Stomach smooth muscle (tissue), 2 donors: ENCODE measurements around the gene AGER.
A peak's percentile ranks its signal among the peaks of the same experiment; 100 is the strongest.

ENCODE experiments used
- H3K27ac ChIP-seq: one replicate; pipeline ENCODE4 v1.7.0; 2013; ENCODE audit warnings: mild to moderate bottlenecking, low read length, inconsistent platforms
- H3K27me3 ChIP-seq, 2 donors: one replicate each; pipeline ENCODE4 v1.7.0; 2013; ENCODE audit warnings: low read length in 2 of 2; ENCODE audit not compliant: insufficient read depth in 2 of 2, control insufficient read depth in 1 of 2
- H3K36me3 ChIP-seq, 2 donors: one replicate each; pipeline ENCODE4 v1.7.0; 2013; ENCODE audit warnings: low read length in 2 of 2; ENCODE audit not compliant: control insufficient read depth in 2 of 2, insufficient read depth in 2 of 2
- H3K4me1 ChIP-seq: one replicate; pipeline ENCODE4 v1.7.0; 2013; ENCODE audit warnings: low read length; ENCODE audit not compliant: control insufficient read depth, insufficient read depth
- H3K4me3 ChIP-seq, 2 donors: one replicate each; pipeline ENCODE4 v1.7.0; 2013; ENCODE audit warnings: low read length in 2 of 2
- H3K9ac ChIP-seq, 2 donors: one replicate each; pipeline ENCODE4 v1.7.0; 2013; ENCODE audit warnings: low read length in 2 of 2, mild to moderate bottlenecking in 1 of 2
- H3K9me3 ChIP-seq, 2 donors: one replicate each; pipeline ENCODE4 v1.7.0; 2013; ENCODE audit warnings: low read length in 2 of 2; ENCODE audit not compliant: control insufficient read depth in 2 of 2
- donor health status: healthy.
- donor health status: Pancreatic carcinoma.

AGER gene

DNA sequence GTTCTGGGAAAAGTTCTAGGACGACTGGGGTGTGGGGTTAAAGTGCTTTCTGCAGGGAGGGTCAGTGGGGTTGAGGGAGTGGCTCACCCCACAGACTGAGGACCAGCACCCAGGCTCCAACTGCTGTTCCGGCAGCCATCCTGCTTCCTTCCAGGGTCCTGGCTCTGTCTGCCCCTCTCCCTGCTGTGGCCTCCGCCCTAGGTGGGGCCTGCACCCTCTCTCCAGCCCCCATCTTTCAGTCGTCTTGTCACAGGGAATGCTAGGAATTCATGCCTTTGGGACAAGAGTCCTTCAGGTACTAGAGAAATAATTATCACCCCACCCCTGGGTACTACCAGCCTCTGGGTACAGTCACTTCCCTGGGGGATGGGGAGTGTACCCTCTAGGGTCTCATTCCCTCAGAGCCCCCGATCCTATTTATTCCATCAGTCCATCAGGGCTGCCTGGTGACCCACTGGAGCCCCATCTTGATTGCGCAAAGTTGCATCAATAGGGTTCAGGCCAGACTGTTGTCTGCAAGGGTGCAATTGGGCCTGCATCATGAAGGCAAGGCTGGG is at the start of gene AGER:
TSS of gene AGER (minus strand) at position 170 of the 557 bp plus-strand sequence. CDS start at position 139, 31 bp downstream.
- Histone ChIP-seq H3K4me3 (no peak within 1 kb of the TSS), H3K27ac (peak within 1 kb of the TSS; percentile 60), H3K36me3 (peaks cover 26 to 31% of the 10 kb centered on the region in 2 donors), H3K4me1 (peaks cover 49% of the 10 kb centered on the region), H3K9ac (peak within 1 kb of the TSS; percentile 5 to 22), H3K27me3 (no peaks in the 10 kb centered on the region), H3K9me3 (no peaks in the 10 kb centered on the region)

DNA sequence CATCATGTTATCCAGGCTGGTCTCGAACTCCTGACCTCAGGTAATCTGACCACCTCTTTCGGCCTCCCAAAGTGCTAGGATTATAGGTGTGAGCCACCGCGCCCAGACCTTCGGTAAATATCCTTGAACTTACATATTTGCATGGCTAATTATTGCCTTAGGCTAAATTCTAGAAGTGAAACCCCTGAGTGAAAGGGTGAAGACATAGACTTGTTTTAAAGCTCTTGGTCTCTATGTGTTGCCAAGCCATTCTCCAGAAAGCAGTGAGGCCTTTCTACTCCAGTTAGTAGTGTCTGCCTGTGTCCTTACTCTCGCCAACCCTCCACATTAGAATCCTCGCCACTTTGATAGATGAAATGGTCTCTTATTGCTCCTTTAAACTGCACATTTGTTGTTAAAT is 42.4 kb upstream of the AGER start:
- Histone ChIP-seq H3K27ac (no peak overlapping the region), H3K36me3 (no peaks in the 10 kb centered on the region), H3K9me3 (no peaks in the 10 kb centered on the region), H3K9ac (no peak overlapping the region), H3K4me1 (no peaks in the 10 kb centered on the region), H3K27me3 (peaks cover 0 to 2% of the 10 kb centered on the region in 2 donors), H3K4me3 (no peak overlapping the region)

DNA sequence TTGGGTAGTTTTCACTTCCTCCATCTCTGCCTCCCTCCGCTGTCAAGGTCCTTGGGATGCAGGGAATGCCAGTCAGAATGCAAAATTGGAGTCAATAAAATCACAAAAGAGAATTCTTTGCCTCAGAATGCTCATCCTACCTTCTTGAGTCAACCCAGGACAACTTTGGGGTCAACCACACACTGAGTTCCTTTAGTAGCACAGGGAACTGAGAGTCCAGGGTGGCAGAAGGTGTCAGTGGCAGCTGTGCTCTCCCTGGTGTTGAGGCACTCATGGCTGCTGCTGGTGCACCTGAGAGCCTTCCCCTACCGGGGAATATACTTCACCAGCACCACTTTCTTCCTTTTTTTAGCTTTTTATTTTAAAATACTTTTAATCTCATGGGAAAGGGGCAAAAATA is 40.6 kb upstream of the AGER start:
- Histone ChIP-seq H3K9me3 (no peaks in the 10 kb centered on the region), H3K4me3 (no peak overlapping the region), H3K9ac (no peak overlapping the region), H3K36me3 (no peaks in the 10 kb centered on the region), H3K27ac (no peak overlapping the region), H3K4me1 (no peaks in the 10 kb centered on the region), H3K27me3 (peaks cover 0 to 4% of the 10 kb centered on the region in 2 donors)

DNA sequence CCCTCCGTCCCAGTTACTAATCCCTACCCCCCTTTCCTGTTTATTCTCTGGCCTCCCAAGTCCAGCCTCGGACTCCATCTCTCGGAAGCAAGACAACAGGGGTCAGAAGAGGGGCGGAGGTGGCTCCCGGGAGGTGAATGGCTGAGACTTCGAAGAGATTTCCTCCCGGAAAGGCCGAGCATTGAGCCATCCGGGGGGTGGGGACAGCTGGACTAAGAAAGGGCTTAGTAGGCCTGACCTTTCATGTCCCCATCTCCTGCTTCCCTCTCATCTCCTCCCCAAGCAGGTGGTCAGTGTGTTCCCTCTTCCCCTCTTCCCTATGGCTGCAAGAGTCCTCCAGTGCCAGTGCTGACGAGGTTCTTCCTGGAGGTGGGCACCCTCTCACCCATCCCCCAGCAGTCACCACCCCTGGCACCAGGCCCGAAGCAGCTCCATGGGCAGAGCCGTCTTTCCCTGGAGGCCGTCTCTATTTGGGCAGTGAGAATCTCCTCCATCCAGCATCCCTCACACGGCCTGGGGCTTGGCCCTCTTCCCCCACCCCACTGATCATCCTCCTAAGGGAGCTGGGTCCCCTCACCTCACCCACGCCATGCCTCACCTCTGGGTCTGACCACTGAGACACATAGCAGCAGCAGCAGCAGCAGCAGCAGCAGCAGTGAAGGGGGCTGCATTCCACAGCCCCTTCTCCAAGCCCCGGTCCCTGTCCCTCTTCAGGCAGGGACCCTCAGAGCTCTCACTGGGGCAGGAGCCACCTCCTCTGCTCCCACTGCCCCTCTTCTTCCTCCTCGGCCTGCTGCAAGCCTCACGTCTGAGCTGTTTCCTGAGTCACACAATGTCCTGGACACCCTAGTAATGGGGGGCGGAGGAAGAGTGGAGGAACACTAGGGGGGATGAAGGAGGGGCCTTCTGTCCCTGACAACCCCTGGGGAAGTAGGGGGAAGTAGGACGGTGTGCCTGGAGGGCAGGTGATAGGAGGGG is 39.5 kb upstream of the AGER start, which contains the start of gene NOTCH4:
TSS of gene NOTCH4 (minus strand) at position 810 of the 978 bp plus-strand sequence. CDS start at position 671, 139 bp downstream.
- no peak within 1 kb of the TSS for H3K9ac ChIP-seq
- H3K27ac ChIP-seq, result no peak within 1 kb of the TSS
- H3K27me3 ChIP-seq, result peaks cover 0 to 4% of the 10 kb centered on the region in 2 donors
- no peaks in the 10 kb centered on the region for H3K9me3 ChIP-seq
- no peaks in the 10 kb centered on the region for H3K36me3 ChIP-seq
- H3K4me3 ChIP-seq, result no peak within 1 kb of the TSS
- H3K4me1 ChIP-seq, result no peaks in the 10 kb centered on the region

DNA sequence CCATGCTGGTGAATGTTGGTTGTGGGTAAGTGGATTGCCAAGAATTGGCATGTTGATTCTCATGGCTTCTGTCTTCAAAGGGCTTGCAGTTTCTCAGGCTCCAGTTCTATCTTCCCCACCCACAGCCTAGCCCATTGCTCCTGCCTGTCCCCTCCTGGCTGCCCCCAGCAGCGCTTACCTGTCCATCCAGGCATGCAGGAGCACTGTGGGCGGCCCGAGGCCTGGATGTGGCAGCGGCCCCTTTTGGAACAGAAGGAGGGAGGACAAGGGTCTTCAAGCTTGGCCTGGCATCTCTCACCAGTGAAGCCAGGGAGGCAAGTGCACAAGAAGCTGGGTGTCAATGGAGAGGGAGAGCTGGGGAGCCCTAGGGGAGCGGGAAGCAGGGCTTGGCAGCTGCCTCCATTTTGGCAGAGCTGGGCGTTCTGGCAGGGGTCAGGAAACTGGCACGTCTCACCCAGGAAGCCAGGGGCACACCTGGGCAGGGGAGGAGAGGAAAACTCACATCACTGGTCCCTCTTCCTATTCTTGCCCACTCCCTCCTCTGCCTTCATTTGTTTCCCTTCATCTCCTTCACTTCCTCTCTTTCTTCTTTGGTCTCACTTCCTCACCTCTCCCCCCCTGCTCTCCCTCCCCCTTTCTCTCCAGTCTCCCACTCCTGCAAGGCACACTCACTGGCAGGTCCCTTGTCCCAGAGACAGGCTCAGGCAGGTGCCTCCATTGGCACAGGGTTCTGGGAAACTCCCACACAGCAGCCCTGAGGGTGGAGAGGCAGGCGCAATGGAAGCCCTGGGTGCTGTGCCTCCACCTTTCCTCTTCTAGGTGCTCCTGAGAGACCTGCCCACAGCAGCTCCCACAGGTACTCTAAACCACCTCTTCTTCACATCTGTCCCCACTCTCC is 38.5 kb upstream of the AGER start:
- no peaks in the 10 kb centered on the region for H3K4me1 ChIP-seq

DNA sequence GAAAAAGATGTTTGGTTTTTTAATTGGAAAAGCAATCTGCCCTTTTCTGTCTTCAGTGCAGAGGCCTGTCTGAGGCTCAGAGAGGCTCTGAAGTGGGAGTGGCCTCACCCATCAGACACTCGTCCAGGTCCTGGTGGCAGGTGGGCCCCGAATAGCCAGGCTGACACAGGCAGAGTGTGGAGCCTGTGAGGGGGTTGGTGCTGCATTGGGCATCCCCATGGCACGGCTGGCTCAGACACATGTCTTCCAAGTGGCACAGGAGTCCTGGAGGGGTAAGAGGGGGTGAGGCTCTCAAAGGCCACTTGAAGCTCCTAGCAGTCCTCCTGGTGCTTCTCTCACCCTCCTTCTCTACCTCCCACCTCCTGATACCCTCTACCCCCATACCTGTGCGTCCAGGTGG is 36.0 kb upstream of the AGER start:
- Histone ChIP-seq H3K9ac (no peak overlapping the region), H3K27ac (no peak overlapping the region), H3K27me3 (peaks cover 0 to 4% of the 10 kb centered on the region in 2 donors), H3K9me3 (no peaks in the 10 kb centered on the region), H3K36me3 (no peaks in the 10 kb centered on the region), H3K4me3 (no peak overlapping the region), H3K4me1 (no peaks in the 10 kb centered on the region)

More for the DNA sequence above, 38.5 kb upstream of the AGER start:
- Histone ChIP-seq H3K9ac (no peak overlapping the region), H3K27me3 (peaks cover 0 to 4% of the 10 kb centered on the region in 2 donors), H3K4me3 (no peak overlapping the region), H3K27ac (no peak overlapping the region), H3K36me3 (no peaks in the 10 kb centered on the region), H3K9me3 (no peaks in the 10 kb centered on the region)

DNA sequence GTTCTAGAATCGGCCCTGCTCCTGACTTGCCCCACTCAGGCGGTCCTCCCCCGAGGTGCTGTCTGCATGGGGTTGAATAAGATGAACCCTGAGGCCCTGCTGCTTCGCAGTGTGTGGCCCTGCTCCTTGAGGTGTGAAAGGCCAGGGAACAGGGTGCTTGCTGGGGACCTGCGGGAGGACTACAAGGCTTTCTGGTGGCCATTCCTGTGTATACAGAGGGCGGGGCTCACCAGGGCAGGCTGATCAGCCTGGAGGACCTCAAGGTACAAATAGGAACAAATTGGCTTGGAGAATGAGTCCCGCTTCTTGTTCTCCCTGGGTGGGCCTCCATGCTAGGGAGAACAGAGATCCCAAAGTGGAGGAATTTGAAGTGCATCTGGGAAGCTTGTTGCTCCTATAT is 34.1 kb upstream of the AGER start:
- H3K27ac ChIP-seq, result no peak overlapping the region
- no peaks in the 10 kb centered on the region for H3K4me1 ChIP-seq

DNA sequence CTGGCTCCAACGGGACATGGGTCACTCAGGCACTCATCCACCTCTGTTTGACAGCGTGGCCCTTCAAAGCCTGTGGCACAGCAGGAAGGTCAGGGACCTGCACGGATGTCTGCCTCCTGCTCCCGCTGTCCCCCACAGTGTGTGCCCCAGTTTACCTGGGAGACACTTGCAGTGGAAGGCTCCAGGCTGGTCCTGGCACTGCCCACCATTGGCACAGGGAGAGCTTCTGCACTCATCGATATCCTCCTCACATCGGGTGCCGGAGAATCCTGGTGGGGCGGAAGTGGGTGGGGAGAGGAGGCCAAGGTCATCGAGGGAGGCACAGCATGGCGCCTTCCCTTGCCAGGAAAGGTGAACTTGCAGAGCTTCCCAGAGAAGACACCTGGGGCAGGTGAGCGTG is 32.9 kb upstream of the AGER start:
- no peaks in the 10 kb centered on the region for H3K36me3 ChIP-seq
- no peak overlapping the region for H3K9ac ChIP-seq
- H3K27ac ChIP-seq, result no peak overlapping the region
- H3K9me3 ChIP-seq, result no peaks in the 10 kb centered on the region
- H3K4me3 ChIP-seq, result no peak overlapping the region
- H3K27me3 ChIP-seq, result peaks cover 0 to 4% of the 10 kb centered on the region in 2 donors
- no peaks in the 10 kb centered on the region for H3K4me1 ChIP-seq

More for the DNA sequence above, 34.1 kb upstream of the AGER start:
- H3K9ac ChIP-seq, result no peak overlapping the region
- no peaks in the 10 kb centered on the region for H3K36me3 ChIP-seq
- no peak overlapping the region for H3K4me3 ChIP-seq
- H3K9me3 ChIP-seq, result no peaks in the 10 kb centered on the region
- H3K27me3 ChIP-seq, result peaks cover 0 to 4% of the 10 kb centered on the region in 2 donors

DNA sequence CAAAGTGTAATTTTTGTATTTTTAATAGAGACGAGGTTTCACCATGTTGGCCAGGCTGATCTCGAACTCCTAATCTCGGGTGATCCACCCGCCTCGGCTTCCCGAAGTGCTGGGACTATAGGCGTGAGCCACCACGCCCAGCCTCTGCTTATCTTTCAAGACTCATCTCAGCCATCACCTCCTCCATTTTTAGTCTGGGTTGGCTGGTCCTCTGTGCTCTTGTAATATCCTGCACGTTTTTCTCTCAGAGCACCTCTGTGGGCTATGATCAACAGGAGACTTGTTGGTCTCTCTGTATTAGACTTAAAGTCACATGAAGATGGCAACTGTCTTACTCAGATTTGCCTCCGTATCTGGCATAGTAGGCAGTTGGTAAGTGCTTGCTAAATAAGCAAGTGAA is 32.2 kb upstream of the AGER start:
- H3K4me3 ChIP-seq, result no peak overlapping the region
- no peaks in the 10 kb centered on the region for H3K9me3 ChIP-seq
- no peaks in the 10 kb centered on the region for H3K36me3 ChIP-seq
- peaks cover 0 to 2% of the 10 kb centered on the region in 2 donors for H3K27me3 ChIP-seq
- no peak overlapping the region for H3K27ac ChIP-seq
- H3K9ac ChIP-seq, result no peak overlapping the region
- H3K4me1 ChIP-seq, result no peaks in the 10 kb centered on the region

DNA sequence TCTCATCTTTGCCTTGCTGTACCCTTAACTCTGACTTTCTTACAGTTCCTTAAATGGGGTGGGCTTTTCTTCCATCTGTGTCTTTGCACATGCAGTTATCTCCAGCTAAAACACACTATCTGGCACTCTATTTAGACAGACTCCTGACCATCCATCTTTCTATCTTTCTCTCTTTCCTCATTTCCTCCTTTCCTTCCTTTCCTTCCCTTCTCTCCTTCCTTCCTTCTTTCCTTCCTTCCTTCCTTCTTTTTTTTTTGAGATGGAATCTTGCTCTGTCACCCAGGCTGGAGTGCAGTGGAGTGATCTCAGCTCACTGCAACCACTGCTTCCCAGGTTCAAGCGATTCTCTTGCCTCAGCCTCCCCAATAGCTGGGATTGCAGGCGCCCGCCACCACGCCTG is 31.6 kb upstream of the AGER start:
- no peaks in the 10 kb centered on the region for H3K27me3 ChIP-seq
- H3K9me3 ChIP-seq, result no peaks in the 10 kb centered on the region
- H3K9ac ChIP-seq, result no peak overlapping the region
- no peak overlapping the region for H3K4me3 ChIP-seq
- H3K4me1 ChIP-seq, result no peaks in the 10 kb centered on the region
- H3K36me3 ChIP-seq, result no peaks in the 10 kb centered on the region
- H3K27ac ChIP-seq, result no peak overlapping the region
